GM12878 (cell line): Measurements from ENCODE around the gene NAV1. TPM values are rescaled to one million over a fixed set of nuclear protein-coding genes. Genes with fewer than 3 reads are reported as not detected.

ENCODE experiments used
- ATAC-seq: fragments of 200-7000 bp; cut with Tn5 transposase; 3 replicates; pipeline ENCODE4 v1.9.1; 2020; ENCODE audit warnings: mild to moderate bottlenecking, moderate library complexity
- BruUV-seq: library from RNA; stranded (reverse); fragments of 400-500 nt; replicated peaks from 2 replicates; lab custom pipeline; 2021; lab: Mats Ljungman, UMichigan
- CTCF ChIA-PET: fragments of 300-600 bp; sonication (Branson Sonifier 250); formaldehyde crosslinking; extraction: SDS; loops from one replicate; lab custom pipeline; 2021; ENCODE audit warnings: inconsistent platforms; lab: Yijun Ruan, JAX
- POLR2A ChIA-PET: fragments of 350-600 bp; formaldehyde crosslinking; extraction: SDS; loops from one replicate; lab custom pipeline; 2021; ENCODE audit warnings: inconsistent platforms; lab: Charles Lee
- RAD21 ChIA-PET: fragments of 300-600 bp; sonication (Branson Sonifier 250); formaldehyde crosslinking; loops from one replicate; lab custom pipeline; 2023; ENCODE audit warnings: antibody characterized with exemption; ENCODE audit not compliant: unreplicated experiment; lab: Charles Lee
- SMC1A ChIA-PET: fragments of 300-600 bp; sonication (Branson Sonifier 250); formaldehyde crosslinking; loops from one replicate; lab custom pipeline; 2023; ENCODE audit not compliant: unreplicated experiment, uncharacterized antibody; lab: Charles Lee
- DNase-seq: peaks from one replicate; pipeline ENCODE4 v3.0.0-alpha.2; 2011; ENCODE audit warnings: low read depth, low spot score
- FAIRE-seq: peaks from 3 replicates; lab custom pipeline; 2011; peaks lifted over from hg19 to GRCh38; lab: Jason Lieb, UNC
- H2AFZ ChIP-seq: 2 replicates; pipeline ENCODE4 v1.6.0; 2011; ENCODE audit warnings: low read depth, low read length, control low read depth; ENCODE audit not compliant: control insufficient read depth
- H3K27ac ChIP-seq: 2 replicates; pipeline ENCODE4 v1.5.1; 2011; ENCODE audit warnings: control low read depth; ENCODE audit not compliant: control insufficient read depth, insufficient read depth
- H3K27me3 ChIP-seq, 2 experiments: replicated peaks in 1 of 2; 2 replicates each; pipeline versions ENCODE4 v1.6.0 to v1.6.1; 2011; ENCODE audit warnings: low read length in 1 of 2; ENCODE audit not compliant: control insufficient read depth in 2 of 2, insufficient read depth in 2 of 2
- H3K36me3 ChIP-seq, 2 experiments: 2 replicates each; pipeline ENCODE4 v1.5.1; 2011; ENCODE audit warnings: low read length in 1 of 2; ENCODE audit not compliant: control insufficient read depth in 2 of 2, insufficient read depth in 2 of 2
- H3K4me1 ChIP-seq: 2 replicates; pipeline ENCODE4 v1.6.1; 2011; ENCODE audit warnings: mild to moderate bottlenecking, low read length, moderate library complexity, mixed read lengths; ENCODE audit not compliant: control insufficient read depth, insufficient read depth
- H3K4me2 ChIP-seq: 2 replicates; pipeline ENCODE4 v1.6.0; 2011; ENCODE audit warnings: control low read depth; ENCODE audit not compliant: control insufficient read depth, insufficient read depth
- H3K4me3 ChIP-seq: fragments of 200-600 bp; sonication (generic); 2 replicates; pipeline ENCODE4 v1.5.1; 2016
- H3K79me2 ChIP-seq: 2 replicates; pipeline ENCODE4 v1.6.0; 2011; ENCODE audit warnings: low read length; ENCODE audit not compliant: control insufficient read depth, insufficient read depth
- H3K9ac ChIP-seq: 2 replicates; pipeline ENCODE4 v1.8.0; 2011; ENCODE audit warnings: low read length, control low read depth, mixed read lengths; ENCODE audit not compliant: control insufficient read depth, insufficient read depth
- H3K9me3 ChIP-seq: replicated peaks from 3 replicates; pipeline ENCODE4 v1.5.1; 2011; ENCODE audit warnings: mild to moderate bottlenecking, low read length; ENCODE audit not compliant: control insufficient read depth, insufficient read depth
- H4K20me1 ChIP-seq: 2 replicates; pipeline ENCODE4 v1.6.0; 2011; ENCODE audit not compliant: control insufficient read depth, insufficient read depth
- HDAC6 ChIP-seq: fragments of 200-600 bp; sonication (generic); IDR thresholded peaks from one replicate; pipeline ENCODE4 v1.8.0; 2017; ENCODE audit warnings: antibody characterized with exemption; ENCODE audit not compliant: unreplicated experiment
- JUND ChIP-seq: IDR thresholded peaks from 2 replicates; pipeline ENCODE4 v1.6.1; 2012; ENCODE audit warnings: low read depth, mild to moderate bottlenecking, low read length, improper control_type of control experiment, moderate library complexity
- NBN ChIP-seq: fragments of 450-650 bp; IDR thresholded peaks from 2 replicates; pipeline ENCODE4 v1.6.1; 2016
- NFYA ChIP-seq: IDR thresholded peaks from 2 replicates; pipeline ENCODE4 v1.6.1; 2011; ENCODE audit warnings: low read depth, mild to moderate bottlenecking, low read length, improper control_type of control experiment, borderline replicate concordance
- POLR2AphosphoS2 ChIP-seq: IDR thresholded peaks from 2 replicates; pipeline ENCODE4 v1.6.1; 2011; ENCODE audit warnings: low read depth, mild to moderate bottlenecking, low read length, improper control_type of control experiment, moderate library complexity
- POU2F2 ChIP-seq: IDR thresholded peaks from 3 replicates; pipeline ENCODE4 v1.6.1; 2011; ENCODE audit warnings: low read depth, mild to moderate bottlenecking, low read length, borderline replicate concordance
- REST ChIP-seq: IDR thresholded peaks from 2 replicates; pipeline ENCODE4 v1.6.1; 2012; ENCODE audit warnings: mild to moderate bottlenecking, low read depth, low read length
- SREBF1 ChIP-seq: IDR thresholded peaks from 2 replicates; pipeline ENCODE4 v1.6.1; 2012; ENCODE audit warnings: mild to moderate bottlenecking, low read length
- TBL1XR1 ChIP-seq: IDR thresholded peaks from 2 replicates; pipeline ENCODE4 v1.6.1; 2012; ENCODE audit warnings: low read depth, low read length, improper control_type of control experiment
- WRNIP1 ChIP-seq: IDR thresholded peaks from 2 replicates; pipeline ENCODE4 v1.6.1; 2011; ENCODE audit warnings: low read depth, low read length, improper control_type of control experiment, borderline replicate concordance
- ZNF207 ChIP-seq: fragments of 450-650 bp; IDR thresholded peaks from 2 replicates; pipeline ENCODE4 v1.6.1; 2014; ENCODE audit warnings: antibody characterized with exemption, mild to moderate bottlenecking, borderline replicate concordance
- ZNF384 ChIP-seq: IDR thresholded peaks from 2 replicates; pipeline ENCODE4 v1.6.1; 2012; ENCODE audit warnings: low read depth, mild to moderate bottlenecking, low read length, improper control_type of control experiment, borderline replicate concordance
- ZNF622 ChIP-seq: fragments of 450-650 bp; IDR thresholded peaks from 2 replicates; pipeline ENCODE4 v1.6.1; 2017; ENCODE audit warnings: mild to moderate bottlenecking, inconsistent platforms
- ZNF687 ChIP-seq: fragments of 450-650 bp; IDR thresholded peaks from 2 replicates; pipeline ENCODE4 v1.6.1; 2017; ENCODE audit warnings: mild to moderate bottlenecking, moderate library complexity
- WGBS: methylation state at CpG from one replicate; pipeline ENCODE4 v1.1.6; 2016; ENCODE audit warnings: low lambda C conversion rate; ENCODE audit not compliant: insufficient replicate concordance, insufficient coverage; ENCODE audit errors: missing lambda C conversion rate; 5-methylcytosine and 5-hydroxymethylcytosine counted together
- in situ Hi-C: fragments of 300-500 bp; cut with MboI; formaldehyde crosslinking; loops from 9 replicates; pipeline ENCODE4 v1.14.3; 2018; ENCODE audit warnings: mixed read lengths
- intact Hi-C: fragments of 100-400 bp; cut with micrococcal nuclease; formaldehyde crosslinking; loops from one replicate; pipeline ENCODE4 v1.14.2; 2022; ENCODE audit not compliant: unreplicated experiment
- polyA plus RNA-seq, 11 experiments: library from polyadenylated mRNA; depleted of rRNA in 4 of 11; unstranded in 6 of 11; stranded (reverse) in 5 of 11; fragments of >200 nt; fragmentation: Nextera tagmentation in 4 of 11; fragmentation: Illumina TruSeq in 1 of 11; extraction: Ambion mirVana in 4 of 11; extraction: Trizol in 1 of 11; gene quantifications; 1 replicate in 1 of 11; 2 replicates in 10 of 11; pipeline versions ENCODE4 v1.2.1 to v1.2.3, GENCODE V29; 2011 to 2016; ENCODE audit warnings: inconsistent platforms in 2 of 11, missing spikeins in 2 of 11, low read depth in 1 of 11
- total RNA-seq, 4 experiments: library from RNA; depleted of rRNA in 3 of 4; stranded (reverse); fragments of >200 nt in 3 of 4; fragmentation: Illumina TruSeq in 1 of 4; extraction: Trizol in 1 of 4; gene quantifications; 2 replicates each; pipeline versions ENCODE4 v1.2.1 to v1.2.3, GENCODE V29; 2013 to 2021

Gene NAV1
- total and polyA plus RNA-seq, 10 of the 15 experiments (the other 5 are each of a cell fraction or from before 2014, with no cell fraction given) = 0.04 to 1.3 (median 0.36) TPM

GRCh38 chr1:201537028-201537427, 1.9 kb upstream of the NAV1 start:
- no peak for DNase-seq
- BruUV-seq = no TSS peak
- H4K20me1 ChIP-seq = 0 out of 2 replicates have a peak, but pooled peaks cover 5% of the 10 kb centered on the region
- intact Hi-C loops = no loop called here
- H3K79me2 ChIP-seq = no peaks in the 10 kb centered on the region
- RAD21 ChIA-PET = interaction anchor here (0.7 kb wide), 1 partner anchor 9 kb away, joined by 3 read pairs; no protein-coding TSS in a partner anchor
- in situ Hi-C loops = no loop called here
- FAIRE-seq = no peak
- no peak overlapping the region for H3K9ac ChIP-seq
- H3K27me3 ChIP-seq = peaks cover 13 to 31% of the 10 kb centered on the region in 2 experiments
- POLR2A ChIA-PET = no interaction called here
- no peak overlapping the region for H2AFZ ChIP-seq
- H3K4me1 ChIP-seq = no peaks in the 10 kb centered on the region
- no peak overlapping the region for H3K4me2 ChIP-seq
- SMC1A ChIA-PET = interaction anchor here (0.6 kb wide), 1 partner anchor 12 kb away, joined by 3 read pairs; no protein-coding TSS in a partner anchor
- no peaks in the 10 kb centered on the region for H3K36me3 ChIP-seq
- TF ChIP-seq SREBF1 (no peak), ZNF384 (no peak), POLR2AphosphoS2 (no peak), POU2F2 (no peak), ZNF207 (no peak), HDAC6 (no peak), TBL1XR1 (no peak), NFYA (no peak), ZNF622 (no peak), ZNF687 (no peak), JUND (no peak), NBN (no peak), REST (no peak), WRNIP1 (no peak)
- TF ChIP-seq, all 136 proteins: peak for 0
- CTCF ChIA-PET = interaction anchor here (0.7 to 2.2 kb wide), 5 partner anchors 11 to 256 kb away, joined by 3 to 9 read pairs (median 3); no protein-coding TSS in a partner anchor
- ATAC-seq = no peak
- H3K9me3 ChIP-seq = no peaks in the 10 kb centered on the region
- H3K27ac ChIP-seq = no peak overlapping the region
- WGBS = 86% methylated on average over 2 of the region's 2 CpGs
- no peak overlapping the region for H3K4me3 ChIP-seq
